Astrocyte (in vitro differentiated cells and primary cell): Measurements from ENCODE around the gene DENND4C. TPM values are rescaled to one million over a fixed set of nuclear protein-coding genes. Genes with fewer than 3 reads are reported as not detected.

Source experiments
- DNase-seq: peaks from one replicate; pipeline ENCODE4 v3.0.0-alpha.2; 2010; ENCODE audit warnings: low read depth
- FAIRE-seq: peaks from 2 replicates; lab custom pipeline; 2011; peaks lifted over from hg19 to GRCh38; lab: Jason Lieb, UNC
- H2AFZ ChIP-seq: 2 replicates; pipeline ENCODE4 v1.6.0; 2012; ENCODE audit warnings: low read depth, low read length, inconsistent platforms
- H3K27ac ChIP-seq: 2 replicates; pipeline ENCODE4 v1.5.1; 2011; ENCODE audit warnings: low read depth, low read length, inconsistent platforms
- H3K27me3 ChIP-seq: 2 replicates; pipeline ENCODE4 v1.6.0; 2011; ENCODE audit warnings: low read length, inconsistent platforms; ENCODE audit not compliant: insufficient read depth
- H3K36me3 ChIP-seq: 2 replicates; pipeline ENCODE4 v1.5.1; 2011; ENCODE audit warnings: low read length, inconsistent platforms; ENCODE audit not compliant: insufficient read depth
- H3K4me1 ChIP-seq: 2 replicates; pipeline ENCODE4 v1.5.1; 2011; ENCODE audit warnings: low read length, inconsistent platforms; ENCODE audit not compliant: insufficient read depth
- H3K4me2 ChIP-seq: 2 replicates; pipeline ENCODE4 v1.6.0; 2012; ENCODE audit warnings: low read length, inconsistent platforms
- H3K4me3 ChIP-seq: 2 replicates; pipeline ENCODE4 v1.5.1; 2011; ENCODE audit warnings: low read depth, mild to moderate bottlenecking, low read length, inconsistent platforms; ENCODE audit not compliant: insufficient read depth
- H3K79me2 ChIP-seq: 2 replicates; pipeline ENCODE4 v1.6.0; 2012; ENCODE audit warnings: mild to moderate bottlenecking, low read length, inconsistent platforms; ENCODE audit not compliant: insufficient read depth
- H3K9ac ChIP-seq: 2 replicates; pipeline ENCODE4 v1.6.0; 2012; ENCODE audit warnings: mild to moderate bottlenecking, low read length, inconsistent platforms
- H3K9me3 ChIP-seq: 2 replicates; pipeline ENCODE4 v1.5.1; 2012; ENCODE audit warnings: low read depth, mild to moderate bottlenecking, low read length, inconsistent platforms; ENCODE audit not compliant: insufficient read depth
- H4K20me1 ChIP-seq: 2 replicates; pipeline ENCODE4 v1.6.0; 2012; ENCODE audit warnings: low read length, inconsistent platforms; ENCODE audit not compliant: insufficient read depth
- H3K27ac Mint-ChIP-seq: one replicate; pipeline ENCODE4 v1.8.0; 2021; ENCODE audit warnings: mild to moderate bottlenecking, mixed read lengths; ENCODE audit not compliant: unreplicated experiment
- H3K27me3 Mint-ChIP-seq: one replicate; pipeline ENCODE4 v1.8.0; 2021; ENCODE audit warnings: low read depth, mixed read lengths; ENCODE audit not compliant: unreplicated experiment
- H3K36me3 Mint-ChIP-seq: one replicate; pipeline ENCODE4 v1.8.0; 2021; ENCODE audit warnings: low read depth, mixed read lengths; ENCODE audit not compliant: unreplicated experiment
- H3K4me1 Mint-ChIP-seq: one replicate; pipeline ENCODE4 v1.8.0; 2021; ENCODE audit warnings: low read depth, mixed read lengths; ENCODE audit not compliant: unreplicated experiment
- H3K4me3 Mint-ChIP-seq: one replicate; pipeline ENCODE4 v1.8.0; 2021; ENCODE audit warnings: mild to moderate bottlenecking, moderate library complexity, mixed read lengths; ENCODE audit not compliant: unreplicated experiment
- H3K9me3 Mint-ChIP-seq: one replicate; pipeline ENCODE4 v1.8.0; 2021; ENCODE audit warnings: mild to moderate bottlenecking, mixed read lengths; ENCODE audit not compliant: unreplicated experiment
- EZH2 ChIP-seq: IDR thresholded peaks from 2 replicates; pipeline ENCODE4 v1.6.1; 2012; ENCODE audit warnings: mild to moderate bottlenecking, low read length, inconsistent platforms; ENCODE audit not compliant: insufficient read depth
- total RNA-seq: library from RNA; stranded (reverse); gene quantifications from 2 replicates; pipeline ENCODE4 v1.2.1, GENCODE V29; 2021
- TF ChIP-seq, protein P1 (sequence below): IDR thresholded peaks from 2 replicates; pipeline ENCODE4 v1.5.1; 2011; ENCODE audit warnings: low read depth, mild to moderate bottlenecking, inconsistent platforms, low read length, moderate library complexity; ENCODE audit not compliant: insufficient read depth

DENND4C gene
- total RNA-seq, 1 donor from 2014 or later = 19.6 TPM

DNA sequence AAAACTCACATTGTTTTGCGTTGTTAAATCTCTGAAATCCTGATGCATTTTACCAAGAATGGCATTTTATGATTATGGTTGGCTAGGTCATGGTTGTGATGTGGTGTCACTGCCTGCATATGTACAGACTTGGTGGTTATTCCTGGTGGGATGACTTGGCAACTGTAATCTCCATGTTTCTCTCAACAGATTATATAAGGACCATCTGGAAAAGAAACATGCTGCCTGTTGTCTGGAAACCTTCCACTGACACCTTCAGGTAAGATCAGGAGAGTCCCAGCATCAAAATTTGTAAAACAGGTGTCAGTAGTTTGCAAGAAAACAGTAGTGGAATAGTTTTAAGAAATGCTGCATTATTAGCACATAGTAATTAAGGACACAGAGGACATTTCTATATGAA, 175.3 kb downstream of the DENND4C start:
- Histone ChIP-seq H3K27ac (no peak overlapping the region), H3K36me3 (no peaks in the 10 kb centered on the region), H3K9me3 (no peaks in the 10 kb centered on the region), H4K20me1 (no peaks in the 10 kb centered on the region), H3K4me2 (no peak overlapping the region), H3K4me3 (no peak overlapping the region), H3K79me2 (no peaks in the 10 kb centered on the region), H3K9ac (no peak overlapping the region), H3K27me3 (no peaks in the 10 kb centered on the region), H3K4me1 (peaks cover 7% of the 10 kb centered on the region), H2AFZ (no peak overlapping the region)
- FAIRE-seq (no peak), DNase-seq (no peak)
- H3K27ac Mint-ChIP-seq = no peak overlapping the region
- peaks cover 8% of the 10 kb centered on the region for H3K27me3 Mint-ChIP-seq
- H3K36me3 Mint-ChIP-seq = peaks cover 13% of the 10 kb centered on the region
- H3K4me1 Mint-ChIP-seq = peaks cover 4% of the 10 kb centered on the region
- no peak for TF ChIP-seq EZH2
- TF ChIP-seq, protein P1, sequence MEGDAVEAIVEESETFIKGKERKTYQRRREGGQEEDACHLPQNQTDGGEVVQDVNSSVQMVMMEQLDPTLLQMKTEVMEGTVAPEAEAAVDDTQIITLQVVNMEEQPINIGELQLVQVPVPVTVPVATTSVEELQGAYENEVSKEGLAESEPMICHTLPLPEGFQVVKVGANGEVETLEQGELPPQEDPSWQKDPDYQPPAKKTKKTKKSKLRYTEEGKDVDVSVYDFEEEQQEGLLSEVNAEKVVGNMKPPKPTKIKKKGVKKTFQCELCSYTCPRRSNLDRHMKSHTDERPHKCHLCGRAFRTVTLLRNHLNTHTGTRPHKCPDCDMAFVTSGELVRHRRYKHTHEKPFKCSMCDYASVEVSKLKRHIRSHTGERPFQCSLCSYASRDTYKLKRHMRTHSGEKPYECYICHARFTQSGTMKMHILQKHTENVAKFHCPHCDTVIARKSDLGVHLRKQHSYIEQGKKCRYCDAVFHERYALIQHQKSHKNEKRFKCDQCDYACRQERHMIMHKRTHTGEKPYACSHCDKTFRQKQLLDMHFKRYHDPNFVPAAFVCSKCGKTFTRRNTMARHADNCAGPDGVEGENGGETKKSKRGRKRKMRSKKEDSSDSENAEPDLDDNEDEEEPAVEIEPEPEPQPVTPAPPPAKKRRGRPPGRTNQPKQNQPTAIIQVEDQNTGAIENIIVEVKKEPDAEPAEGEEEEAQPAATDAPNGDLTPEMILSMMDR = no peak
- H3K4me3 Mint-ChIP-seq = no peak overlapping the region
- peaks cover 25% of the 10 kb centered on the region for H3K9me3 Mint-ChIP-seq

DNA sequence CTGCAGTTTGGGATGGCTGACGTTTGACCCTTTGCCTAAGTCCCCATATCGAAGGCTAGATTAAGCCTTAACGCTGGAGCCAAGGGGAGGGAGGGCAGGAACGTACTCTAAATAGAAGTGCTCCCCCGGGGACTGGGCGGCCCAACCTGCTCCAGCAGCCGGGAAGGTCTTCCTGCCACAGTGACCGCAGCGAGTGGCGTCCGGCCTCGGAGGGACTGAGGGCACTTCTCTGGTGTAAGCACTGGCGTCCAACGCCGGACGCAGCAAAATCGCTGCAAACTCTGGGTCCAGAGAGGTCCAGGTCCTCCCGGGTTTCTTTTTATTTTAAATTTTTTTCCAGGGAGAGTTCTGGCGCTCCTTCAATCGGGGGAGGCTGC, 177.8 kb downstream of the DENND4C start:
- Histone ChIP-seq H4K20me1 (no peaks in the 10 kb centered on the region), H3K4me1 (peaks cover 10% of the 10 kb centered on the region), H3K79me2 (no peaks in the 10 kb centered on the region), H2AFZ (peak overlapping the region; percentile 84), H3K36me3 (no peaks in the 10 kb centered on the region), H3K9ac (peak overlapping the region; percentile 44), H3K9me3 (no peaks in the 10 kb centered on the region), H3K4me3 (peak overlapping the region; percentile 86), H3K27me3 (no peaks in the 10 kb centered on the region), H3K4me2 (peak overlapping the region; percentile 92), H3K27ac (no peak overlapping the region)
- H3K27ac Mint-ChIP-seq = no peak overlapping the region
- H3K9me3 Mint-ChIP-seq = peaks cover 10% of the 10 kb centered on the region
- FAIRE-seq = no peak
- H3K4me3 Mint-ChIP-seq = peak overlapping the region; percentile 96
- DNase-seq = no peak
- H3K4me1 Mint-ChIP-seq = peaks cover 6% of the 10 kb centered on the region
- H3K27me3 Mint-ChIP-seq = peaks cover 6% of the 10 kb centered on the region
- H3K36me3 Mint-ChIP-seq = peaks cover 9% of the 10 kb centered on the region
- TF ChIP-seq, protein P1 = no peak
- TF ChIP-seq EZH2 = no peak

DNA sequence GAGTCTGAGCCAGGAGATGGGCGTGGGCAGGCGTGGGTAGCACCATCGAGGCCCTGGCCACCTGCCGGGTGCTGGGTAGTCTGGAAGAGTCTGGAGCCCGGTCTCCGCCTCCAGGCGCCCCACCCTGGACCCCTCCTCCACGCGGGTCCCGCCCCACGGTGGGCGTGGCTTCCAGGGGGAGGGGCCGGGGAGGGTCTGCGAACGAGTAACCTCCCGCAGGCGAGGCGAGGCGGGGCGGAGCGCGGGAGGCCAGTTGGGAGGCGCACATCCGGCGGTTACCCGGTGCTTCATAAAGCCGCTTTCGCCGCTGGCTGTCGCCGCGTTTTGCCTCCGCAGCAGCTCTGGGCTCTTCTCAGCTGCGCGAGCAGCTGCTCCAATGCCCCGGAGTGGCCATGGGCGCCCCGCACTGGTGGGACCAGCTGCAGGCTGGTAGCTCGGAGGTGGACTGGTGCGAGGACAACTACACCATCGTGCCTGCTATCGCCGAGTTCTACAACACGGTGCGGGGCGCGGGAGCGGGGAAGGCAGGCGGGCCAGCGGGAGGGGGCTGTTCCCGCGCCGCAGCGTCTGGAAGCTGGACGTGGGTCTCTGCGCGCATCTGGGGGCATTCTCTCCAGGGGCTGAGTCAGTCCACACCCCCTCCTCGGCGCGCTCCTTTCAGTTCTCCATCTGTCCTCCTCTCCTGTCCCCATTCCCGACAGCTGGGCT, 178.4 kb downstream of the DENND4C start, which contains the start of gene ACER2:
Gene ACER2 (plus strand): TSS at position 317 of the 708 bp plus-strand sequence. CDS start 76 bp downstream, at position 393.
- peak within 1 kb of the TSS; percentile 39 for H3K27ac ChIP-seq
- peaks cover 7% of the 10 kb centered on the region for H3K9me3 Mint-ChIP-seq
- no peak within 1 kb of the TSS for H3K27ac Mint-ChIP-seq
- no peaks in the 10 kb centered on the region for H3K79me2 ChIP-seq
- FAIRE-seq (no peak), DNase-seq (peak; percentile 76)
- H3K4me1 ChIP-seq = peaks cover 10% of the 10 kb centered on the region
- H4K20me1 ChIP-seq = no peaks in the 10 kb centered on the region
- peaks cover 6% of the 10 kb centered on the region for H3K36me3 Mint-ChIP-seq
- no peaks in the 10 kb centered on the region for H3K27me3 ChIP-seq
- H3K27me3 Mint-ChIP-seq = peaks cover 6% of the 10 kb centered on the region
- TF ChIP-seq, protein P1 = no peak
- TF ChIP-seq EZH2 = no peak
- peak within 1 kb of the TSS; percentile 96 for H3K4me3 Mint-ChIP-seq
- H3K4me3 ChIP-seq = peak within 1 kb of the TSS; percentile 86
- no peaks in the 10 kb centered on the region for H3K36me3 ChIP-seq
- H3K9me3 ChIP-seq = no peaks in the 10 kb centered on the region
- H2AFZ ChIP-seq = peak within 1 kb of the TSS; percentile 95
- peak within 1 kb of the TSS; percentile 80 for H3K9ac ChIP-seq
- peak within 1 kb of the TSS; percentile 92 for H3K4me2 ChIP-seq
- H3K4me1 Mint-ChIP-seq = peaks cover 6% of the 10 kb centered on the region
